H9 (cell line): ENCODE measurements around the gene IAH1. TPM values are rescaled to one million over a fixed set of nuclear protein-coding genes. Genes with fewer than 3 reads are reported as not detected.

Experiments used
- DNase-seq: peaks from one replicate; pipeline ENCODE4 v3.0.0-alpha.2; 2017
- H2AFZ ChIP-seq: one replicate; pipeline ENCODE4 v1.6.1; 2013; ENCODE audit warnings: mild to moderate bottlenecking, low read length, control low read depth, moderate library complexity
- H2AK5ac ChIP-seq: 2 replicates; pipeline ENCODE4 v1.6.1; 2013; ENCODE audit warnings: low read length, control low read depth, mixed read lengths; ENCODE audit not compliant: insufficient read length
- H2BK120ac ChIP-seq: one replicate; pipeline ENCODE4 v1.6.1; 2013; ENCODE audit warnings: low read depth, mild to moderate bottlenecking, low read length, control low read depth, inconsistent platforms; ENCODE audit not compliant: poor library complexity, severe bottlenecking
- H2BK12ac ChIP-seq: 2 replicates; pipeline ENCODE4 v1.6.1; 2013; ENCODE audit warnings: low read length, control low read depth, mixed read lengths, low read depth; ENCODE audit not compliant: insufficient read length
- H2BK15ac ChIP-seq: 2 replicates; pipeline ENCODE4 v1.6.1; 2013; ENCODE audit warnings: low read depth, low read length, control low read depth
- H2BK20ac ChIP-seq: one replicate; pipeline ENCODE4 v1.6.1; 2013; ENCODE audit warnings: low read depth, mild to moderate bottlenecking, low read length, control low read depth, inconsistent platforms; ENCODE audit not compliant: poor library complexity, severe bottlenecking
- H2BK5ac ChIP-seq: 2 replicates; pipeline ENCODE4 v1.6.1; 2013; ENCODE audit warnings: low read length, control low read depth, mixed read lengths; ENCODE audit not compliant: insufficient read length
- H3K14ac ChIP-seq: 2 replicates; pipeline ENCODE4 v1.6.1; 2013; ENCODE audit warnings: low read length, control low read depth; ENCODE audit not compliant: insufficient read depth
- H3K18ac ChIP-seq: 2 replicates; pipeline ENCODE4 v1.6.1; 2013; ENCODE audit warnings: low read depth, mild to moderate bottlenecking, mixed read lengths, low read length, control low read depth; ENCODE audit not compliant: insufficient read length
- H3K23ac ChIP-seq: 2 replicates; pipeline ENCODE4 v1.6.1; 2013; ENCODE audit warnings: low read length, control low read depth, mixed read lengths, low read depth; ENCODE audit not compliant: insufficient read length
- H3K23me2 ChIP-seq: 2 replicates; pipeline ENCODE4 v1.6.1; 2013; ENCODE audit warnings: low read depth, mild to moderate bottlenecking, mixed read lengths, low read length, control low read depth; ENCODE audit not compliant: insufficient read length, poor library complexity, severe bottlenecking
- H3K27ac ChIP-seq: 2 replicates; pipeline ENCODE4 v1.5.1; 2013; ENCODE audit warnings: low read length, control low read depth, mixed read lengths, low read depth; ENCODE audit not compliant: insufficient read length
- H3K27me3 ChIP-seq: 2 replicates; pipeline ENCODE4 v1.6.1; 2013; ENCODE audit warnings: low read length, control low read depth, inconsistent platforms; ENCODE audit not compliant: insufficient read depth
- H3K4ac ChIP-seq: 2 replicates; pipeline ENCODE4 v1.6.1; 2013; ENCODE audit warnings: low read depth, mild to moderate bottlenecking, control low read depth, inconsistent platforms, low read length, moderate library complexity
- H3K4me1 ChIP-seq: 2 replicates; pipeline ENCODE4 v1.6.1; 2013; ENCODE audit warnings: low read length, control low read depth, inconsistent platforms; ENCODE audit not compliant: insufficient read depth
- H3K4me2 ChIP-seq: 2 replicates; pipeline ENCODE4 v1.6.1; 2013; ENCODE audit warnings: low read length, control low read depth, mixed read lengths; ENCODE audit not compliant: insufficient read length, insufficient read depth
- H3K56ac ChIP-seq: 2 replicates; pipeline ENCODE4 v1.6.1; 2013; ENCODE audit warnings: low read depth, mild to moderate bottlenecking, mixed read lengths, low read length, control low read depth; ENCODE audit not compliant: insufficient read length
- H3K79me1 ChIP-seq: 2 replicates; pipeline ENCODE4 v1.6.1; 2013; ENCODE audit warnings: low read depth, mild to moderate bottlenecking, moderate library complexity, low read length, control low read depth, inconsistent platforms; ENCODE audit not compliant: insufficient read depth, poor library complexity, severe bottlenecking
- H3K79me2 ChIP-seq: 2 replicates; pipeline ENCODE4 v1.6.1; 2013; ENCODE audit warnings: low read length, control low read depth, inconsistent platforms; ENCODE audit not compliant: insufficient read depth
- H3K9ac ChIP-seq: 2 replicates; pipeline ENCODE4 v1.6.1; 2013; ENCODE audit warnings: low read length, control low read depth, mixed read lengths; ENCODE audit not compliant: insufficient read length; ENCODE audit errors: extremely low read depth
- H3K9me3 ChIP-seq: one replicate; pipeline ENCODE4 v1.6.1; 2013; ENCODE audit warnings: low read depth, low read length, inconsistent platforms; ENCODE audit not compliant: control insufficient read depth
- H3T11ph ChIP-seq: one replicate; pipeline ENCODE4 v1.6.1; 2013; ENCODE audit warnings: mild to moderate bottlenecking, low read length, control low read depth, inconsistent platforms
- H4K20me1 ChIP-seq: one replicate; pipeline ENCODE4 v1.6.1; 2013; ENCODE audit not compliant: control insufficient read depth, insufficient read length, insufficient read depth
- H4K5ac ChIP-seq: 2 replicates; pipeline ENCODE4 v1.6.1; 2013; ENCODE audit warnings: low read depth, mild to moderate bottlenecking, mixed read lengths, low read length, control low read depth; ENCODE audit not compliant: insufficient read length
- H4K8ac ChIP-seq: replicated peaks from 2 replicates; pipeline ENCODE4 v1.6.1; 2013; ENCODE audit warnings: low read length, control low read depth, mixed read lengths, low read depth; ENCODE audit not compliant: insufficient read length
- H4K91ac ChIP-seq: 2 replicates; pipeline ENCODE4 v1.6.1; 2013; ENCODE audit warnings: low read depth, mild to moderate bottlenecking, moderate library complexity, mixed read lengths, low read length, control low read depth; ENCODE audit not compliant: insufficient read length
- H3K27ac Mint-ChIP-seq, 3 experiments: 2 replicates in 2 of 3; 3 replicates in 1 of 3; pipeline ENCODE4 v1.8.0; 2020 to 2021; ENCODE audit warnings: mixed read lengths in 3 of 3, mild to moderate bottlenecking in 1 of 3, moderate library complexity in 1 of 3
- H3K27me3 Mint-ChIP-seq: 2 replicates; pipeline ENCODE4 v1.8.0; 2021; ENCODE audit warnings: low read depth, mild to moderate bottlenecking, moderate library complexity, mixed read lengths
- H3K36me3 Mint-ChIP-seq, 3 experiments: 2 replicates in 2 of 3; 3 replicates in 1 of 3; pipeline ENCODE4 v1.8.0; 2020 to 2021; ENCODE audit warnings: low read depth in 3 of 3, mixed read lengths in 3 of 3; ENCODE audit not compliant: insufficient read depth in 1 of 3
- H3K4me1 Mint-ChIP-seq, 2 experiments: 2 replicates each; pipeline ENCODE4 v1.8.0; 2020; ENCODE audit warnings: mixed read lengths in 2 of 2
- H3K4me3 Mint-ChIP-seq, 2 experiments: 2 replicates in 1 of 2; 3 replicates in 1 of 2; pipeline ENCODE4 v1.8.0; 2020 to 2021; ENCODE audit warnings: mild to moderate bottlenecking in 2 of 2, mixed read lengths in 2 of 2, moderate library complexity in 1 of 2
- H3K9me3 Mint-ChIP-seq, 2 experiments: 2 replicates in 1 of 2; 3 replicates in 1 of 2; pipeline ENCODE4 v1.8.0; 2020; ENCODE audit warnings: mild to moderate bottlenecking in 2 of 2, mixed read lengths in 2 of 2, moderate library complexity in 1 of 2
- CTCF ChIP-seq: fragments of 200-600 bp; sonication (generic); conservative IDR thresholded peaks from 3 replicates; pipeline ENCODE4 v1.8.0; 2021; ENCODE audit warnings: antibody characterized with exemption, mild to moderate bottlenecking
- WGBS: extraction: QIAGEN DNeasy Blood & Tissue Kit; methylation state at CpG from one replicate; pipeline ENCODE4 v1.1.7; 2013; ENCODE audit warnings: missing lambda C conversion rate, low lambda C conversion rate, mixed read lengths; ENCODE audit not compliant: insufficient read length; ENCODE audit errors: extremely low coverage; 5-methylcytosine and 5-hydroxymethylcytosine counted together
- total RNA-seq: library from RNA; stranded (reverse); gene quantifications from 2 replicates; pipeline ENCODE4 v1.2.1, GENCODE V29; 2021

The IAH1 gene
- total RNA-seq, 1 experiment from 2014 or later = 25.6 TPM

- Histone ChIP-seq H3K23ac (no peak overlapping the region), H3K79me1 (no peaks in the 10 kb centered on the region), H3K27ac (no peak overlapping the region), H2BK12ac (no peak overlapping the region), H4K5ac (no peak overlapping the region), H3K4ac (no peak overlapping the region), H2BK20ac (no peak overlapping the region), H3K56ac (no peak overlapping the region), H3K4me1 (no peaks in the 10 kb centered on the region), H4K20me1 (no peaks in the 10 kb centered on the region), H3K79me2 (no peaks in the 10 kb centered on the region), H3K9ac (no peak overlapping the region), H3K9me3 (no peaks in the 10 kb centered on the region), H4K91ac (no peak overlapping the region), H2BK5ac (no peak overlapping the region), H2BK15ac (no peak overlapping the region), H3K4me2 (no peak overlapping the region), H4K8ac (no peak overlapping the region), H3K14ac (no peak overlapping the region), H2AFZ (no peak overlapping the region), H3K27me3 (no peaks in the 10 kb centered on the region), H2BK120ac (no peak overlapping the region), H2AK5ac (no peak overlapping the region), H3K18ac (no peak overlapping the region), H3K23me2 (no peaks in the 10 kb centered on the region), H3T11ph (no peak overlapping the region)
- peaks cover 9 to 56% (median 34%) of the 10 kb centered on the region in 3 experiments; a peak in 6 of 7 replicates for H3K36me3 Mint-ChIP-seq
- H3K27me3 Mint-ChIP-seq = no peaks in the 10 kb centered on the region
- no peak for TF ChIP-seq CTCF
- no peaks in the 10 kb centered on the region for H3K4me1 Mint-ChIP-seq
- H3K27ac Mint-ChIP-seq = no peak overlapping the region
- no peak overlapping the region for H3K4me3 Mint-ChIP-seq
- no peak for DNase-seq
- no CpG with 5 or more reads among the region's 8 CpGs for WGBS
- H3K9me3 Mint-ChIP-seq = no peaks in the 10 kb centered on the region
Observed at GRCh38 chr2:9524291-9524690, 49.9 kb downstream of the IAH1 start.
